Thyroid gland (tissue), 4 donors: ENCODE measurements around the gene OXCT2.
"Not testable (repeated sequence)": the region's sequence is repeated elsewhere in the genome, so short reads cannot be mapped to it uniquely, and the experiment has no call there.

ENCODE experiments used
- POLR2A ChIP-seq, 2 donors: fragments of 450-650 bp; IDR thresholded peaks; one replicate each; pipeline ENCODE4 v1.6.1; 2017; ENCODE audit warnings: antibody characterized with exemption in 2 of 2, mild to moderate bottlenecking in 2 of 2, moderate library complexity in 1 of 2
- TF ChIP-seq, protein P1 (sequence below), 6 experiments: fragments of 200-600 bp in 3 of 6; fragments of 450-650 bp in 3 of 6; sonication (generic) in 3 of 6; IDR thresholded peaks; one replicate each; pipeline ENCODE4 v1.5.1; 2016 to 2019; ENCODE audit warnings: antibody characterized with exemption in 6 of 6, mild to moderate bottlenecking in 2 of 6, inconsistent platforms in 1 of 6, moderate library complexity in 1 of 6

DNA sequence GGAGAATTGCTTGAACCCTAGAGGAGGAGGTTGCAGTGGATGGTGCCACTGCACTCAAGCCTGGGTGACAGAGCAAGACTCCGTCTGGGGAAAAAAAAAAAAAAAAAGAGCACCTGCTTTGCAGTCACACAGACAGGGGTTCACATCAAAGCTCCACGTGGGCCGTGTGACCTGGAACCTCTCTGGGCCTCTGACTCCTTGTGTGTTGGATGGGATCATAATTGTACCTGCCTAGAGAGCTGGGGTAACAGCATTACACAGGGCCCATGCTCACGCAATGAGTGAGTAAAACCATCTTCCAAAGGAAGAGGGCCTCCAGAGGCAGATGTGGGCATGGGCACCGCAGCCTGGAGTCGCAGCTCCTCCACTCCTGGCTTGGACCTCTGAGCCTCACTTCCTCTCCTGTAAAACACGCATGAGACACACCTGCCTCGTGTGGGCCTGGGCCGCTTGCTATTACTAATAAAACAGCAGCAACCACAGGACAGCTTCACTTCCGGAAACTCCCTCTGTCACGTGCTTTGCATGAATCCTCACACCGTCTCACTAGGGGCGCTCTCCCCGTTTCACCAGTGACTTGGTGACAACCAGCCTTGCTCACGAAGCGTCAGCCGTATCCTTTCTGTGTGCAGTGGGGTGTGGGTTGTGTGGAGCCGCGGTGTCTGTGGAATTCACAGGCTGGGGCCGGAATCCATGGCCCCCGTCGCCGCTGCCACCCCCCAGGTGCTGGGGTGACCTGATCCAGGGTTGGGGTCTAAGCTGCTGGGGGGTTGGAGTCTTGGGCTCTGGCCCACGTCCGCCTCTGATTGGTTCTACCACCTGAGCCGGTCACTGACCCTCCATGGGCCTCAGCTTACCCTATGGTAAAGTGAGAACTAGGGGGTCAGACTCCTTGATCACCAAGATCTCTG lies 28.0 kb upstream of the OXCT2 start:
- not testable (repeated sequence) for TF ChIP-seq POLR2A (IDR thresholded peaks at IDR 0.05)
- TF ChIP-seq, protein P1, sequence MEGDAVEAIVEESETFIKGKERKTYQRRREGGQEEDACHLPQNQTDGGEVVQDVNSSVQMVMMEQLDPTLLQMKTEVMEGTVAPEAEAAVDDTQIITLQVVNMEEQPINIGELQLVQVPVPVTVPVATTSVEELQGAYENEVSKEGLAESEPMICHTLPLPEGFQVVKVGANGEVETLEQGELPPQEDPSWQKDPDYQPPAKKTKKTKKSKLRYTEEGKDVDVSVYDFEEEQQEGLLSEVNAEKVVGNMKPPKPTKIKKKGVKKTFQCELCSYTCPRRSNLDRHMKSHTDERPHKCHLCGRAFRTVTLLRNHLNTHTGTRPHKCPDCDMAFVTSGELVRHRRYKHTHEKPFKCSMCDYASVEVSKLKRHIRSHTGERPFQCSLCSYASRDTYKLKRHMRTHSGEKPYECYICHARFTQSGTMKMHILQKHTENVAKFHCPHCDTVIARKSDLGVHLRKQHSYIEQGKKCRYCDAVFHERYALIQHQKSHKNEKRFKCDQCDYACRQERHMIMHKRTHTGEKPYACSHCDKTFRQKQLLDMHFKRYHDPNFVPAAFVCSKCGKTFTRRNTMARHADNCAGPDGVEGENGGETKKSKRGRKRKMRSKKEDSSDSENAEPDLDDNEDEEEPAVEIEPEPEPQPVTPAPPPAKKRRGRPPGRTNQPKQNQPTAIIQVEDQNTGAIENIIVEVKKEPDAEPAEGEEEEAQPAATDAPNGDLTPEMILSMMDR (IDR thresholded peaks at IDR 0.05) = peak in 2 of 6 experiments; percentile 0 to 37
